Activated T-helper 17 cell treated with anti-CD3 and anti-CD28 coated beads, Interleukin-2, amount 50 U/mL, for 72 hours (primary cell): ENCODE data around the gene SLC9A2. TPM values are rescaled to one million over a fixed set of nuclear protein-coding genes. Genes with fewer than 3 reads are reported as not detected.
A peak's percentile ranks its signal among the peaks of the same experiment; 100 is the strongest.

Experiments used
- ATAC-seq: fragments of 150-1000 bp; cut with Tn5 transposase; replicated peaks from 2 replicates; pipeline ENCODE4 v1.10.0; 2021; ENCODE audit warnings: mild to moderate bottlenecking, moderate library complexity
- H3K27ac Mint-ChIP-seq: one replicate; pipeline ENCODE4 v1.8.0; 2022; ENCODE audit warnings: mixed read lengths
- H3K27me3 Mint-ChIP-seq: one replicate; pipeline ENCODE4 v1.8.0; 2022; ENCODE audit warnings: mixed read lengths
- H3K36me3 Mint-ChIP-seq: one replicate; pipeline ENCODE4 v1.8.0; 2022; ENCODE audit warnings: low read depth, mild to moderate bottlenecking, mixed read lengths
- H3K4me1 Mint-ChIP-seq: one replicate; pipeline ENCODE4 v1.8.0; 2022; ENCODE audit warnings: mixed read lengths
- H3K4me3 Mint-ChIP-seq: one replicate; pipeline ENCODE4 v1.8.0; 2022; ENCODE audit warnings: mild to moderate bottlenecking, mixed read lengths
- H3K9me3 Mint-ChIP-seq: one replicate; pipeline ENCODE4 v1.8.0; 2022; ENCODE audit warnings: mixed read lengths
- total RNA-seq, 2 donors: library from RNA; stranded (reverse); gene quantifications; one replicate each; pipeline ENCODE4 v1.2.3, GENCODE V29; 2022

The SLC9A2 gene
- total RNA-seq, 2 donors from 2014 or later, result not detected

- peaks cover 47% of the 10 kb centered on the region for H3K36me3 Mint-ChIP-seq
- ATAC-seq, result no peak
- no peaks in the 10 kb centered on the region for H3K4me1 Mint-ChIP-seq
- H3K4me3 Mint-ChIP-seq, result no peak overlapping the region
- no peaks in the 10 kb centered on the region for H3K27me3 Mint-ChIP-seq
- H3K27ac Mint-ChIP-seq, result no peak overlapping the region
- no peaks in the 10 kb centered on the region for H3K9me3 Mint-ChIP-seq
Observed at GRCh38 chr2:102717308-102718018, 98.1 kb downstream of the SLC9A2 start.

GRCh38 chr2:102718387-102719316, 99.3 kb downstream of the SLC9A2 start:
- no peak overlapping the region for H3K4me3 Mint-ChIP-seq
- no peaks in the 10 kb centered on the region for H3K27me3 Mint-ChIP-seq
- no peaks in the 10 kb centered on the region for H3K4me1 Mint-ChIP-seq
- peaks cover 59% of the 10 kb centered on the region for H3K36me3 Mint-ChIP-seq
- H3K27ac Mint-ChIP-seq, result no peak overlapping the region
- no peak for ATAC-seq
- H3K9me3 Mint-ChIP-seq, result no peaks in the 10 kb centered on the region

GRCh38 chr2:102724016-102724490, 104.7 kb downstream of the SLC9A2 start:
- Mint-ChIP-seq H3K27me3 (no peaks in the 10 kb centered on the region), H3K4me1 (no peaks in the 10 kb centered on the region), H3K4me3 (no peak overlapping the region), H3K36me3 (peaks cover 89% of the 10 kb centered on the region), H3K9me3 (no peaks in the 10 kb centered on the region), H3K27ac (no peak overlapping the region)
- ATAC-seq, result no peak

- H3K27ac Mint-ChIP-seq, result no peak overlapping the region
- H3K9me3 Mint-ChIP-seq, result no peaks in the 10 kb centered on the region
- H3K27me3 Mint-ChIP-seq, result no peaks in the 10 kb centered on the region
- no peak overlapping the region for H3K4me3 Mint-ChIP-seq
- no peaks in the 10 kb centered on the region for H3K4me1 Mint-ChIP-seq
- no peak for ATAC-seq
- H3K36me3 Mint-ChIP-seq, result peaks cover 84% of the 10 kb centered on the region
Observed at GRCh38 chr2:102724553-102724952, 105.2 kb downstream of the SLC9A2 start.

DNA sequence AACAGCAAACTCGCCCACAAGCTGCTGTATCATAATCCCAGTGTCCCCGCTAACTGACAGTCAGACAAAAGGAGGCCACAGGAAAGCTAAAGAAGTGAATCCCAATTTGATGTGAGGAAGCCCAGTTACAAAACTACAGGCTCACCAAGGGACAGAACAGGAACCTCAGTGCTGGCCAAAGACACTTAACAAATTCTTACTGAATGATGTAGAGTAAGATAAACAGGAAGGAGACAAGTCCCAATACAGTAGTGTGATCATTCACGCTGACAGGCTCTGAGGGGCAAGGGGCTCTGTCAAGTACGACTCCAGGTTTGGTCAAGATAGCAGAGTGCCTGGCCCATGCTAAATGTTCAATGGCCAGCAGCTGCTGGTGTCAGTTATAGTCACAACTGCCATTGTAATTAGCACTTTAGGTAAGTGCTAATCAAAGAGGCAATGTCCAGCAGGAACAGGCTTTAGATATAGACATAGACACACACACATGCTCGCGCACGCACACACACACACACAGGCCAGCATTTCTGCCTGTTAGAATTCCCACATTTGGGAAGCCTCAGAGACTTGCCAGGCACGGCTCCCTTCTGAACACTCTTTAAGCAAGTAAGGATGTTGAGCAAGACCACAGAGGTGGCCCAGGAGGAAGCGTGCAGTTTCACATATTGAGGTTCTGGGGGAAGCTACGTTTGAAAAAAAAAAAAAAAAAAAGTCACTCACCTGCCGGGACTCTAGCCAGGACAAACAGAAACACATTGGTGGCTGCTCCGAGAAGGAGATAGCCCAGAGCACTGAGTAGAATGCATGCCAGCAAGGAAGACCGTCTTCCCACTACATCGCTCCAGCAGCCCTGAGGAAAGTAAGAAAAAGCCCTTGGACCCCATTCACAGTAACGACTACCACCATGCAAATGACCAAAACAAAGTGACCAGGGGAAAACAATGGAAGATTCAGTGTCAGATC, 107.1 kb downstream of the SLC9A2 start:
- no peak overlapping the region for H3K4me3 Mint-ChIP-seq
- no peak overlapping the region for H3K27ac Mint-ChIP-seq
- H3K9me3 Mint-ChIP-seq, result no peaks in the 10 kb centered on the region
- no peaks in the 10 kb centered on the region for H3K27me3 Mint-ChIP-seq
- ATAC-seq, result no peak
- no peaks in the 10 kb centered on the region for H3K4me1 Mint-ChIP-seq
- peaks cover 81% of the 10 kb centered on the region for H3K36me3 Mint-ChIP-seq

DNA sequence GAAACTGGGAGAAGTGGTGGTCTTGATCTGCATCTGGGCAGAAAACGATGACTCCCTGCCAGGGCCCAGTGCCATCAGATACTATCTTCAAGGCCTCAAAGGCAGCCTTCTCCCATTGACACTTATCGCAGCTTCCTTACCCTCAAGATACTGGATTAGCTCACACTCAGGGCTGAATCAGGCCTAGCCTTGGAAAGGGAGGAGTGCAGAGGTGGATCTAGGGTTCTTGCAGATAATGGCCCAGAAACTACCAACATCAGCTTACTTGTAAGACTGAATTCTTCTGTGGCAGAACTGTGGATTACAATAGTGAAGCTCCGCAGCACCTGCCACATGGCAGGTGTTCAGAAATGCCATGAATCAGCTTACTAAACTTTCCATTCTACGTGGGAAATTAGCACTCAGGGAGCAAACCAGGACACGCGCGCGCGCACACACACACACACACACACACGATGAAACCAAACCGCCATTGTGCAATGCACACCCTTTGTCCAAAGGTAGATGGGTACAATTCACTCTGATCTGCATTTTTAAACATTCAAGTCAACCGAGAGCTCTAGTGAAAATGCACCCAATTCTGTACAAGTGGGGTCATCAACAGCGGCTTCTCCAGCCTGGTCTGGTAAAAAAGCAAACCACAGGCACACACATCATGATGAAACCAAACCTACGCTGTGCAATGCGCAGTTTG, 116.2 kb downstream of the SLC9A2 start:
- no peak for ATAC-seq
- no peaks in the 10 kb centered on the region for H3K27me3 Mint-ChIP-seq
- no peaks in the 10 kb centered on the region for H3K9me3 Mint-ChIP-seq
- peak overlapping the region; percentile 93 for H3K4me3 Mint-ChIP-seq
- H3K36me3 Mint-ChIP-seq, result peaks cover 16% of the 10 kb centered on the region
- peaks cover 22% of the 10 kb centered on the region for H3K4me1 Mint-ChIP-seq
- H3K27ac Mint-ChIP-seq, result peak overlapping the region; percentile 92

DNA sequence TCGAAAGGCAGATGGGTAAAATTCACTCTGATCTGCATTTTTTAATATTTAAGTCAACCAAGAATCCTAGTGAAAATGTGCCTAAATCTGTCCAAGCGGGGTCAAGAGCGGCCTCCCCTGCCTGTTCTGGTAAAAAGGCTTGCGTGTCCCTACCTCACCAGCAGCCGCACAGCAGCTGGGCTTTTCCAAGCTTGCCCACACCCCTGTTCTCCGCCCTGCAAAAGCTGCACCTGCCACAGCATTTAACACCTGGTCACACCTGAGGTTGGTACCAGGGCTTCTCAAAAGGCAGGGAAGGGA, 116.7 kb downstream of the SLC9A2 start:
- no peaks in the 10 kb centered on the region for H3K27me3 Mint-ChIP-seq
- H3K9me3 Mint-ChIP-seq, result no peaks in the 10 kb centered on the region
- H3K36me3 Mint-ChIP-seq, result peaks cover 11% of the 10 kb centered on the region
- peak overlapping the region; percentile 92 for H3K27ac Mint-ChIP-seq
- H3K4me3 Mint-ChIP-seq, result peak overlapping the region; percentile 93
- peak; percentile 33 for ATAC-seq
- H3K4me1 Mint-ChIP-seq, result peaks cover 22% of the 10 kb centered on the region

- Mint-ChIP-seq H3K36me3 (peaks cover 5% of the 10 kb centered on the region), H3K4me3 (peak overlapping the region; percentile 93), H3K27me3 (no peaks in the 10 kb centered on the region), H3K27ac (peak overlapping the region; percentile 92), H3K4me1 (peaks cover 22% of the 10 kb centered on the region), H3K9me3 (no peaks in the 10 kb centered on the region)
- peak; percentile 98 for ATAC-seq
Observed at GRCh38 chr2:102736410-102737409, 117.4 kb downstream of the SLC9A2 start.

DNA sequence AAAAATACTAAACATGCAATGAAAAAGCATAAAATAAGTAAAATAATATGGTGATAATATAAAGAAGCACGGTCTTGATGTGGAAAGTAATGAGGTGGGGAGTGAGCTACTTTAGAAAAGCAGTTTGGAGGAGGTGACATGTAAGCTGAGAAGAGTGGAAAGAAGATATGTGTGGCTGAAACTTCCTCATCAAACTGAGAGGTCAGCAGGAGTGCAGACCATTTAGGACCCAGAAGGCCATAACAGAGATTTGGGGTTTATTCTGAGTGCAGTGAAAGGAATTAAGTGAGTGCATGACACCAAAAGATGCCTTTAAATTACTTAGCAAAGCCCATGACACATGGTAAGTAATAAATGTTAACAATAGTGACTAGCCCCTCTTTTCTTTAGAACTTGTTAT, 118.1 kb downstream of the SLC9A2 start:
- peak overlapping the region; percentile 92 for H3K27ac Mint-ChIP-seq
- peak overlapping the region; percentile 93 for H3K4me3 Mint-ChIP-seq
- H3K9me3 Mint-ChIP-seq, result no peaks in the 10 kb centered on the region
- H3K36me3 Mint-ChIP-seq, result no peaks in the 10 kb centered on the region
- peaks cover 22% of the 10 kb centered on the region for H3K4me1 Mint-ChIP-seq
- H3K27me3 Mint-ChIP-seq, result no peaks in the 10 kb centered on the region
- no peak for ATAC-seq

- no peak for ATAC-seq
- no peak overlapping the region for H3K27ac Mint-ChIP-seq
Observed at GRCh38 chr2:102743259-102743658, 123.9 kb downstream of the SLC9A2 start.

GRCh38 chr2:102748107-102748506, 128.8 kb downstream of the SLC9A2 start:
- Mint-ChIP-seq H3K27ac (no peak overlapping the region), H3K27me3 (no peaks in the 10 kb centered on the region), H3K9me3 (no peaks in the 10 kb centered on the region), H3K4me1 (no peaks in the 10 kb centered on the region), H3K36me3 (no peaks in the 10 kb centered on the region), H3K4me3 (no peak overlapping the region)
- ATAC-seq, result no peak

More at GRCh38 chr2:102743259-102743658, 123.9 kb downstream of the SLC9A2 start:
- no peaks in the 10 kb centered on the region for H3K9me3 Mint-ChIP-seq
- no peak overlapping the region for H3K4me3 Mint-ChIP-seq
- H3K27me3 Mint-ChIP-seq, result no peaks in the 10 kb centered on the region
- peaks cover 5% of the 10 kb centered on the region for H3K4me1 Mint-ChIP-seq
- H3K36me3 Mint-ChIP-seq, result no peaks in the 10 kb centered on the region

- no peaks in the 10 kb centered on the region for H3K4me1 Mint-ChIP-seq
- H3K9me3 Mint-ChIP-seq, result no peaks in the 10 kb centered on the region
- H3K4me3 Mint-ChIP-seq, result no peak overlapping the region
- no peak for ATAC-seq
- H3K27ac Mint-ChIP-seq, result no peak overlapping the region
- no peaks in the 10 kb centered on the region for H3K36me3 Mint-ChIP-seq
- no peaks in the 10 kb centered on the region for H3K27me3 Mint-ChIP-seq
Observed at GRCh38 chr2:102749938-102750337, 130.6 kb downstream of the SLC9A2 start.
